HG02884 (cell line): ENCODE data around the gene PRMT3.
A peak's percentile ranks its signal among the peaks of the same experiment; 100 is the strongest.
"Not testable (repeated sequence)": the region's sequence is repeated elsewhere in the genome, so short reads cannot be mapped to it uniquely, and the experiment has no call there.

Experiments used
- ATAC-seq: cut with Tn5 transposase; IDR thresholded peaks from one replicate; pipeline ENCODE4 v1.9.1; 2021; ENCODE audit warnings: mild to moderate bottlenecking, moderate library complexity; ENCODE audit not compliant: unreplicated experiment

The PRMT3 gene

GRCh38 chr11:20497124-20497792 lies 109.7 kb downstream of the PRMT3 start:
- ATAC-seq = no peak

- peak; percentile 53 for ATAC-seq
Observed at GRCh38 chr11:20501252-20501651, 113.7 kb downstream of the PRMT3 start.

- no peak for ATAC-seq
Observed at GRCh38 chr11:20501971-20502370, 114.5 kb downstream of the PRMT3 start.

GRCh38 chr11:20511982-20512381 lies 124.5 kb downstream of the PRMT3 start:
- ATAC-seq = no peak

- no peak for ATAC-seq
Observed at GRCh38 chr11:20512869-20513268, 125.4 kb downstream of the PRMT3 start.

GRCh38 chr11:20518323-20518834 lies 130.9 kb downstream of the PRMT3 start:
- ATAC-seq = no peak

- ATAC-seq = no peak
Observed at GRCh38 chr11:20522536-20522935, 135.0 kb downstream of the PRMT3 start.

- ATAC-seq = no peak
Observed at GRCh38 chr11:20529757-20530156, 142.2 kb downstream of the PRMT3 start.

- peak; percentile 85 for ATAC-seq
Observed at GRCh38 chr11:20530942-20531703, 143.6 kb downstream of the PRMT3 start.

- no peak for ATAC-seq
Observed at GRCh38 chr11:20535271-20535881, 147.9 kb downstream of the PRMT3 start.

GRCh38 chr11:20536365-20536764 lies 148.8 kb downstream of the PRMT3 start:
- ATAC-seq = no peak

- no peak for ATAC-seq
Observed at GRCh38 chr11:20536784-20537183, 149.3 kb downstream of the PRMT3 start.

- ATAC-seq = no peak
Observed at GRCh38 chr11:20541503-20541902, 154.0 kb downstream of the PRMT3 start.

- no peak for ATAC-seq
Observed at GRCh38 chr11:20544603-20545237, 157.2 kb downstream of the PRMT3 start.

GRCh38 chr11:20547411-20547810 lies 159.9 kb downstream of the PRMT3 start:
- no peak for ATAC-seq

GRCh38 chr11:20551096-20551495 lies 163.6 kb downstream of the PRMT3 start:
- ATAC-seq = no peak

GRCh38 chr11:20555783-20556182 lies 168.3 kb downstream of the PRMT3 start:
- ATAC-seq = no peak

GRCh38 chr11:20556396-20556795 lies 168.9 kb downstream of the PRMT3 start:
- ATAC-seq = not testable (repeated sequence)

- no peak for ATAC-seq
Observed at GRCh38 chr11:20558741-20559140, 171.2 kb downstream of the PRMT3 start.
